Right lobe of liver (tissue), 4 donors: ENCODE data around the gene NOL4L.
A peak's percentile ranks its signal among the peaks of the same experiment; 100 is the strongest.

Source experiments
- CTCF ChIP-seq, 4 donors: fragments of 200-600 bp in 3 of 4; fragments of 450-650 bp in 1 of 4; IDR thresholded peaks; one replicate each; pipeline versions ENCODE4 v1.5.1 to v1.8.0; 2016 to 2022; ENCODE audit warnings: antibody characterized with exemption in 4 of 4, mild to moderate bottlenecking in 2 of 4
- POLR2A ChIP-seq: fragments of 450-650 bp; IDR thresholded peaks from one replicate; pipeline ENCODE4 v1.6.1; 2017; ENCODE audit warnings: antibody characterized with exemption, mild to moderate bottlenecking
- donor health status: DM: no; HTN: no; CAD: no.
- donor health status: DM: no; HTN: no; CAD: no.
- donor health status: DM: no; HTN: yes; CAD: no.

- no peak for TF ChIP-seq POLR2A
- TF ChIP-seq CTCF (IDR thresholded peaks at IDR 0.05), result peak; percentile 26 to 40 (median 37)
Observed at GRCh38 chr20:32470025-32470861, 114.9 kb downstream of the NOL4L start.
